T-cell (primary cell): ENCODE measurements around the gene SIRPA. TPM values are rescaled to one million over a fixed set of nuclear protein-coding genes. Genes with fewer than 3 reads are reported as not detected.
A peak's percentile ranks its signal among the peaks of the same experiment; 100 is the strongest.

ENCODE experiments used
- ATAC-seq, 4 experiments: fragments of 200-7000 bp in 3 of 4; fragments of 150-1000 bp in 1 of 4; cut with Tn5 transposase; replicated peaks in 1 of 4; 1 replicate in 3 of 4; 2 replicates in 1 of 4; pipeline ENCODE4 v1.10.0; 2021; ENCODE audit warnings: moderate library complexity in 3 of 4, mild to moderate bottlenecking in 2 of 4, moderate number of reproducible peaks in 1 of 4
- CTCF ChIA-PET, 2 donors: fragments of 300-600 bp; sonication (Branson Sonifier 250); formaldehyde crosslinking; loops; one replicate each; lab custom pipeline; 2022; ENCODE audit warnings: antibody characterized with exemption in 2 of 2; lab: Charles Lee
- POLR2A ChIA-PET, 2 donors: fragments of 300-600 bp; sonication (Branson Sonifier 250); formaldehyde crosslinking; loops; one replicate each; lab custom pipeline; 2022; ENCODE audit warnings: antibody characterized with exemption in 2 of 2; lab: Charles Lee
- DNase-seq, 35 experiments: peaks; one replicate each; pipeline versions ENCODE4 v3.0.0 to v3.0.0-alpha.2; 2013 to 2023
- H3K27ac ChIP-seq: one replicate; pipeline ENCODE4 v1.5.1; 2013; ENCODE audit warnings: low read length
- H3K27me3 ChIP-seq, 2 experiments: replicated peaks in 1 of 2; 1 replicate in 1 of 2; 2 replicates in 1 of 2; pipeline versions ENCODE4 v1.6.1 to v1.7.0; 2013; ENCODE audit warnings: low read length in 1 of 2, mixed read lengths in 1 of 2; ENCODE audit not compliant: control insufficient read depth in 2 of 2, insufficient read depth in 2 of 2; ENCODE audit errors: extremely low read depth in 1 of 2
- H3K36me3 ChIP-seq, 2 donors: 1 replicate in 1 of 2; 2 replicates in 1 of 2; pipeline versions ENCODE4 v1.6.1 to v1.7.0; 2013; ENCODE audit warnings: low read length in 1 of 2; ENCODE audit not compliant: control insufficient read depth in 2 of 2, insufficient read depth in 1 of 2; ENCODE audit errors: extremely low read depth in 1 of 2
- H3K4me1 ChIP-seq, 2 experiments: 1 replicate in 1 of 2; 2 replicates in 1 of 2; pipeline versions ENCODE4 v1.6.1 to v1.7.0; 2013; ENCODE audit warnings: low read length in 2 of 2, mixed read lengths in 1 of 2; ENCODE audit not compliant: insufficient read depth in 2 of 2, control insufficient read depth in 1 of 2; ENCODE audit errors: extremely low read depth in 1 of 2
- H3K4me3 ChIP-seq, 2 donors: 1 replicate in 1 of 2; 2 replicates in 1 of 2; pipeline versions ENCODE4 v1.5.1 to v1.7.0; 2013; ENCODE audit warnings: mild to moderate bottlenecking in 2 of 2, low read length in 1 of 2, moderate library complexity in 1 of 2; ENCODE audit not compliant: control insufficient read depth in 1 of 2; ENCODE audit errors: extremely low read depth in 1 of 2
- H3K9me3 ChIP-seq: 2 replicates; pipeline ENCODE4 v1.7.0; 2013
- H3K27ac Mint-ChIP-seq, 2 donors: one replicate each; pipeline ENCODE4 v1.8.0; 2020 to 2021; ENCODE audit warnings: mild to moderate bottlenecking in 2 of 2, mixed read lengths in 2 of 2
- H3K27me3 Mint-ChIP-seq, 2 donors: one replicate each; pipeline ENCODE4 v1.8.0; 2021 to 2022; ENCODE audit warnings: mixed read lengths in 2 of 2
- H3K36me3 Mint-ChIP-seq: one replicate; pipeline ENCODE4 v1.8.0; 2021; ENCODE audit warnings: mixed read lengths
- H3K4me1 Mint-ChIP-seq, 3 donors: one replicate each; pipeline ENCODE4 v1.8.0; 2020 to 2022; ENCODE audit warnings: mixed read lengths in 3 of 3, mild to moderate bottlenecking in 1 of 3
- H3K4me3 Mint-ChIP-seq, 3 donors: one replicate each; pipeline ENCODE4 v1.8.0; 2020 to 2022; ENCODE audit warnings: mild to moderate bottlenecking in 3 of 3, mixed read lengths in 3 of 3, moderate library complexity in 3 of 3
- H3K9me3 Mint-ChIP-seq, 3 donors: one replicate each; pipeline ENCODE4 v1.8.0; 2020 to 2022; ENCODE audit warnings: mixed read lengths in 3 of 3
- WGBS: methylation state at CpG from one replicate; pipeline ENCODE4 v1.1.5; 2013; ENCODE audit warnings: missing lambda C conversion rate; ENCODE audit not compliant: insufficient coverage; 5-methylcytosine and 5-hydroxymethylcytosine counted together
- total RNA-seq, 35 experiments: library from RNA in 6 of 35; stranded (reverse) in 6 of 35; fragments of 120-200 nt in 1 of 35; gene quantifications; one replicate each; pipeline versions ENCODE4 v1.2.1 to v1.2.4 and lab custom pipeline; 2013 to 2026

The SIRPA gene
- total RNA-seq, 5 donors from 2014 or later (not counting 1 experiment from before 2014, with no cell fraction given), result 0.15 to 0.72 (median 0.50) TPM; not detected in 1

GRCh38 chr20:1955217-1955616 lies 60.0 kb downstream of the SIRPA start:
- no peak for ATAC-seq
- H3K4me3 ChIP-seq, result no peak overlapping the region
- DNase-seq, result no peak
- H3K27ac ChIP-seq, result no peak overlapping the region
- H3K4me1 ChIP-seq, result no peaks in the 10 kb centered on the region
- H3K9me3 Mint-ChIP-seq, result no peaks in the 10 kb centered on the region
- peaks cover 10 to 16% of the 10 kb centered on the region in 2 donors for H3K27me3 Mint-ChIP-seq
- CTCF ChIA-PET, result no interaction called here
- no peaks in the 10 kb centered on the region for H3K9me3 ChIP-seq
- H3K27me3 ChIP-seq, result peaks cover 0 to 4% of the 10 kb centered on the region in 2 experiments
- H3K4me1 Mint-ChIP-seq, result peaks cover 0 to 3% (median 0%) of the 10 kb centered on the region in 3 donors
- no peaks in the 10 kb centered on the region for H3K36me3 Mint-ChIP-seq
- no peak overlapping the region for H3K4me3 Mint-ChIP-seq
- WGBS, result 78% methylated on average over 7 of the region's 8 CpGs
- POLR2A ChIA-PET, result no interaction called here
- no peak overlapping the region for H3K27ac Mint-ChIP-seq
- no peaks in the 10 kb centered on the region for H3K36me3 ChIP-seq

DNA sequence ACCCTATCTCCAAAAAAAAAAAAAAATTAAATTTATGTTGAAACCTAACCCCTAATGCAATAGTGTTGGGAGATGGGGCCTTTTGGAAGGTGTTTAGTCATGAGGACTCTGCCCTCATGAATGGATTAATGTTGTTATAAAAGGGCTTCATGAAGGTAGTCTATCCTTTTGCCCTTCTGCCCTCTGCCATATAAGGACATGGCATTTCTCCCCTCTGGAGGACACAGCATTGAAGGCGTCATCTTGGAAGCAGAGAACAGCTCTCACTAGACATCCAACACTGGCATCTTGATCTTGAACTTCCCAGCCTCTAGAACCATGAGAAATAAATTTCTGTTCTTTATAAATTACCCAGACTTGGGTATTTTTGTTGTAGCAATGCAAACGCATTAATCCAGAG lies 63.2 kb downstream of the SIRPA start:
- CTCF ChIA-PET, result no interaction called here
- Mint-ChIP-seq H3K27ac (no peak overlapping the region), H3K4me3 (no peak overlapping the region), H3K9me3 (no peaks in the 10 kb centered on the region), H3K36me3 (no peaks in the 10 kb centered on the region), H3K27me3 (peaks cover 22 to 31% of the 10 kb centered on the region in 2 donors), H3K4me1 (no peaks in the 10 kb centered on the region)
- DNase-seq (no peak), ATAC-seq (no peak)
- POLR2A ChIA-PET, result no interaction called here
- WGBS, result 40% methylated on average over 1 of the region's 2 CpGs
- H3K27me3 ChIP-seq, result peaks cover 0 to 16% of the 10 kb centered on the region in 2 experiments
- H3K27ac ChIP-seq, result no peak overlapping the region
- H3K36me3 ChIP-seq, result no peaks in the 10 kb centered on the region
- no peaks in the 10 kb centered on the region for H3K9me3 ChIP-seq
- no peak overlapping the region for H3K4me3 ChIP-seq
- H3K4me1 ChIP-seq, result no peaks in the 10 kb centered on the region

GRCh38 chr20:1959156-1959555 lies 63.9 kb downstream of the SIRPA start:
- ChIA-PET CTCF (no interaction called here), POLR2A (interaction anchor here in 1 of 2 donors (0.6 to 0.7 kb wide), 2 partner anchors 97 to 142 kb away, joined by 3 to 4 read pairs; no protein-coding TSS in a partner anchor)
- Histone ChIP-seq H3K27ac (no peak overlapping the region), H3K4me1 (no peaks in the 10 kb centered on the region), H3K9me3 (no peaks in the 10 kb centered on the region), H3K27me3 (peaks cover 0 to 12% of the 10 kb centered on the region in 2 experiments), H3K4me3 (no peak overlapping the region), H3K36me3 (no peaks in the 10 kb centered on the region)
- no CpG with 5 or more reads among the region's 2 CpGs for WGBS
- no peaks in the 10 kb centered on the region for H3K9me3 Mint-ChIP-seq
- ATAC-seq (no peak), DNase-seq (no peak)
- no peak overlapping the region for H3K27ac Mint-ChIP-seq
- H3K36me3 Mint-ChIP-seq, result no peaks in the 10 kb centered on the region
- H3K27me3 Mint-ChIP-seq, result peaks cover 22 to 36% of the 10 kb centered on the region in 2 donors
- no peak overlapping the region for H3K4me3 Mint-ChIP-seq
- no peaks in the 10 kb centered on the region for H3K4me1 Mint-ChIP-seq

GRCh38 chr20:1961374-1961773 lies 66.2 kb downstream of the SIRPA start:
- H3K4me3 Mint-ChIP-seq, result no peak overlapping the region
- H3K36me3 ChIP-seq, result no peaks in the 10 kb centered on the region
- H3K27ac ChIP-seq, result no peak overlapping the region
- ChIA-PET POLR2A (no interaction called here), CTCF (no interaction called here)
- H3K4me1 Mint-ChIP-seq, result peaks cover 8 to 11% (median 8%) of the 10 kb centered on the region in 3 donors
- no peaks in the 10 kb centered on the region for H3K9me3 Mint-ChIP-seq
- H3K27me3 ChIP-seq, result peaks cover 5 to 24% of the 10 kb centered on the region in 2 experiments
- H3K4me3 ChIP-seq, result no peak overlapping the region
- WGBS, result 85% methylated on average over 3 of the region's 5 CpGs
- H3K9me3 ChIP-seq, result no peaks in the 10 kb centered on the region
- ATAC-seq, result no peak
- no peak for DNase-seq
- peaks cover 31 to 42% of the 10 kb centered on the region in 2 donors for H3K27me3 Mint-ChIP-seq
- H3K4me1 ChIP-seq, result peaks cover 0 to 8% of the 10 kb centered on the region in 2 experiments
- H3K36me3 Mint-ChIP-seq, result no peaks in the 10 kb centered on the region
- no peak overlapping the region for H3K27ac Mint-ChIP-seq

GRCh38 chr20:1964061-1964460 lies 68.9 kb downstream of the SIRPA start:
- H3K4me1 ChIP-seq, result peaks cover 0 to 8% of the 10 kb centered on the region in 2 experiments
- no peaks in the 10 kb centered on the region for H3K9me3 ChIP-seq
- ChIA-PET POLR2A (no interaction called here), CTCF (interaction anchor here (0.6 to 1.2 kb wide), 2 partner anchors 209 to 217 kb away, joined by 3 read pairs; no protein-coding TSS in a partner anchor)
- Mint-ChIP-seq H3K27ac (no peak overlapping the region), H3K4me1 (peaks cover 8 to 11% (median 8%) of the 10 kb centered on the region in 3 donors), H3K36me3 (no peaks in the 10 kb centered on the region), H3K4me3 (no peak overlapping the region), H3K9me3 (no peaks in the 10 kb centered on the region), H3K27me3 (peaks cover 34 to 38% of the 10 kb centered on the region in 2 donors)
- ATAC-seq, result no peak
- H3K27me3 ChIP-seq, result peaks cover 5 to 24% of the 10 kb centered on the region in 2 experiments
- no peak overlapping the region for H3K4me3 ChIP-seq
- no peak for DNase-seq
- no peaks in the 10 kb centered on the region for H3K36me3 ChIP-seq
- H3K27ac ChIP-seq, result no peak overlapping the region
- WGBS, result 86% methylated on average over 3 of the region's 4 CpGs

GRCh38 chr20:1964659-1965405 lies 69.6 kb downstream of the SIRPA start:
- POLR2A ChIA-PET, result no interaction called here
- Mint-ChIP-seq H3K4me1 (peaks cover 8 to 11% (median 8%) of the 10 kb centered on the region in 3 donors), H3K9me3 (no peaks in the 10 kb centered on the region), H3K36me3 (no peaks in the 10 kb centered on the region), H3K27ac (no peak overlapping the region), H3K4me3 (peak overlapping the region; percentile 34 to 54 (median 35)), H3K27me3 (peaks cover 32% of the 10 kb centered on the region in 2 donors)
- no peak overlapping the region for H3K4me3 ChIP-seq
- H3K27ac ChIP-seq, result no peak overlapping the region
- peaks cover 0 to 8% of the 10 kb centered on the region in 2 experiments for H3K4me1 ChIP-seq
- no peaks in the 10 kb centered on the region for H3K36me3 ChIP-seq
- ATAC-seq (no peak), DNase-seq (peak in 1 of 35 experiments; percentile 5)
- peaks cover 5 to 24% of the 10 kb centered on the region in 2 experiments for H3K27me3 ChIP-seq
- H3K9me3 ChIP-seq, result no peaks in the 10 kb centered on the region
- CTCF ChIA-PET, result interaction anchor here (0.8 to 1.0 kb wide), 3 partner anchors 207 to 210 kb away, joined by 3 to 4 read pairs (median 4); no protein-coding TSS in a partner anchor
- WGBS, result 80% methylated on average over 10 of the region's 14 CpGs
